Peyer's patch (tissue), 4 donors: ENCODE data around the gene GADD45A.

ENCODE experiments used
- POLR2A ChIP-seq, 2 donors: fragments of 450-650 bp; IDR thresholded peaks; one replicate each; pipeline ENCODE4 v1.5.1; 2017; ENCODE audit warnings: antibody characterized with exemption in 2 of 2, mild to moderate bottlenecking in 2 of 2, moderate library complexity in 2 of 2
- TF ChIP-seq, protein P1 (sequence below), 6 experiments: fragments of 450-650 bp in 4 of 6; fragments of 200-600 bp in 2 of 6; sonication (generic) in 1 of 6; IDR thresholded peaks; one replicate each; pipeline ENCODE4 v1.5.1; 2017 to 2019; ENCODE audit warnings: antibody characterized with exemption in 6 of 6, mild to moderate bottlenecking in 3 of 6, moderate library complexity in 1 of 6

DNA sequence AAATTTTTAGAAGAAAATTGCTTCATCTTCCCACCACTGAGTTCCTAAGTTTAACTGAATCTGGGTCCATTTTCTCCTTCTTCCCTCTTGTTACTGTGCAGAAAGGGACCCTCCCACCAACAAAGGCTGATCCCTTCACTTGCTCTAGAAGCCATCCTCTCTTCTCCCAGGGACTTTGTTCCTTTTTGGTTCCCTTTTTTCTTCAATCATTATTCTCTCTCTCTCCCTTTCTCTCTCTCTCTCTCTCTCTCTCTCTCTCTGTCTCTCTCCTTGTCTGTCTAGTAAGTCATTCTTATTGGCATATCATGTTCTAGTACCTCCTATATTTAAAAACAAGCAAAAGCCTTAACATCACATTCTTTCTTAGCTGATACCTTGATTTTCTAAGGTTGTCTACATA is 31.7 kb upstream of the GADD45A start:
- TF ChIP-seq, protein P1, sequence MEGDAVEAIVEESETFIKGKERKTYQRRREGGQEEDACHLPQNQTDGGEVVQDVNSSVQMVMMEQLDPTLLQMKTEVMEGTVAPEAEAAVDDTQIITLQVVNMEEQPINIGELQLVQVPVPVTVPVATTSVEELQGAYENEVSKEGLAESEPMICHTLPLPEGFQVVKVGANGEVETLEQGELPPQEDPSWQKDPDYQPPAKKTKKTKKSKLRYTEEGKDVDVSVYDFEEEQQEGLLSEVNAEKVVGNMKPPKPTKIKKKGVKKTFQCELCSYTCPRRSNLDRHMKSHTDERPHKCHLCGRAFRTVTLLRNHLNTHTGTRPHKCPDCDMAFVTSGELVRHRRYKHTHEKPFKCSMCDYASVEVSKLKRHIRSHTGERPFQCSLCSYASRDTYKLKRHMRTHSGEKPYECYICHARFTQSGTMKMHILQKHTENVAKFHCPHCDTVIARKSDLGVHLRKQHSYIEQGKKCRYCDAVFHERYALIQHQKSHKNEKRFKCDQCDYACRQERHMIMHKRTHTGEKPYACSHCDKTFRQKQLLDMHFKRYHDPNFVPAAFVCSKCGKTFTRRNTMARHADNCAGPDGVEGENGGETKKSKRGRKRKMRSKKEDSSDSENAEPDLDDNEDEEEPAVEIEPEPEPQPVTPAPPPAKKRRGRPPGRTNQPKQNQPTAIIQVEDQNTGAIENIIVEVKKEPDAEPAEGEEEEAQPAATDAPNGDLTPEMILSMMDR (IDR thresholded peaks at IDR 0.05) = no peak
- TF ChIP-seq POLR2A (IDR thresholded peaks at IDR 0.05) = no peak
